Activated naive CD4-positive, alpha-beta T cell treated with anti-CD3 and anti-CD28 coated beads, Interleukin-2, amount 50 U/mL, for 24 hours (primary cell): ENCODE data around the gene CCKAR.

Source experiments
- H3K27ac Mint-ChIP-seq: one replicate; pipeline ENCODE4 v1.8.0; 2021; ENCODE audit warnings: mild to moderate bottlenecking, mixed read lengths
- H3K27me3 Mint-ChIP-seq: one replicate; pipeline ENCODE4 v1.8.0; 2021; ENCODE audit warnings: mixed read lengths
- H3K36me3 Mint-ChIP-seq: one replicate; pipeline ENCODE4 v1.8.0; 2021; ENCODE audit warnings: mixed read lengths
- H3K4me1 Mint-ChIP-seq: one replicate; pipeline ENCODE4 v1.8.0; 2021; ENCODE audit warnings: mixed read lengths
- H3K4me3 Mint-ChIP-seq: one replicate; pipeline ENCODE4 v1.8.0; 2021; ENCODE audit warnings: mild to moderate bottlenecking, mixed read lengths
- H3K9me3 Mint-ChIP-seq: one replicate; pipeline ENCODE4 v1.8.0; 2021; ENCODE audit warnings: mixed read lengths

CCKAR gene

DNA sequence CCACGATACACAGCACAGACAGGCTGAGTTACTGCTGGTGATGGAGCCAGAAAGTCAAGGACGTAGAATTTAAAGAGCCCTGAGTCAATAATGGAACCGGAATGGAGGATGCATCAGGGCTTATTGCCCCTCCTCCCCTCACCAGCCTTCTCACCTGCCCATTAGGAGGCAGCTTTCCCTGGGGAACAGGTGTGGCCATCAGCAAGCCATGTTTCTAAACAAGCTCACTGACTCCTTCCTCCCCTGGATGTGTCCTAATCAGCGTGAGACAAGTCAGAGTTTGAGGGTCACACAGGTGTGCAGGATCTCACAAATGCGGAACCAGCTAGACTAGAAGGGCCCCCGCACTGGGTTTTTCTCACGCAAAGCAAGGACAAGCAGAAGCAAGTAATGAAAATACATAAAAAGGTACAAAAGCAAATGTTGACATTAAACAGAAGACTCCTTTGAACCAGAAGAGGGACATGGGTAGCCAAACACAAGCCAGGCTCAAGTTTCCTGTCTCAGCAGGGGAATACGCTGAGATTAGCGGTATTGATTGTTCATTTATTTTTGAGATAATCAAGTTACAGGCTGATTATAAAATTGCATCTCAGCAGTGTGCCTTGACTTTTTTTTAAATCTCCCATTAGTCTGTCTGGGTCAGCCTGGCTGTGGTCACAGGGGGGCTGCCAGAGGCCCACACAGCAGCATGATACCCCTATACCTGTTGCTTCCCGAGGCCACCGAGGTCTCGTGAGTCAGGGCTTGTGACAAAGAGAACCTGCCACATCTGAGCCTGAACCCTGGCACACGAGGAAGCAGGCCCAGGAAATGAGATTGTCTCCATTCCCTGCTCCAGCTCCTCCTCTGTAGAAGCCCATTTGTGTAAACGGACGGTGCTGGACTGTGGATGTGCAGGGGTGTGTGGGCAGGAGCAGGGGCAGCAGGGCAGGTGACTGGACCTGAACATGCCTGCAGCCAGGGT is 37.4 kb downstream of the CCKAR start:
- peaks cover 10% of the 10 kb centered on the region for H3K4me1 Mint-ChIP-seq
- no peak overlapping the region for H3K27ac Mint-ChIP-seq
- H3K36me3 Mint-ChIP-seq = no peaks in the 10 kb centered on the region
- no peaks in the 10 kb centered on the region for H3K9me3 Mint-ChIP-seq
- H3K27me3 Mint-ChIP-seq = no peaks in the 10 kb centered on the region
- no peak overlapping the region for H3K4me3 Mint-ChIP-seq

DNA sequence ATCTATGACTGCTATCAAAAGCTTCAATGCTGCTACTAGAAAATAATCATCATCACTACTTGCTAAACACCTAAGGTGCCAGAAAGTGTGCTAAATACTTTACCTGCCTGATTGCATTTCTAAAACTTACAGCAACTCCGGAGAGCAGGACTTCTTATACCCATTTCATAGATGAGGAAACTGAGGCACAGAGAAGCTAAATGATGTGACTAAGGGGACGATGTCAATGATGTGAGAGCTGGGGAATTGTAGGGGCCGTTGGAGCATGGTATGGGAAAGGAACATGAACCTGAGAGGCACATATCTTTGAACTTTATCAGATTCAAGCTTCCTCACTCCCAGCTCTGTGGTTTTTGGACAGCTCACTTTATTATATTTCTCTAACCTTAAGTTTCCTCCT is 38.7 kb downstream of the CCKAR start:
- Mint-ChIP-seq H3K9me3 (no peaks in the 10 kb centered on the region), H3K36me3 (no peaks in the 10 kb centered on the region), H3K4me1 (no peaks in the 10 kb centered on the region), H3K4me3 (no peak overlapping the region), H3K27ac (no peak overlapping the region), H3K27me3 (no peaks in the 10 kb centered on the region)

DNA sequence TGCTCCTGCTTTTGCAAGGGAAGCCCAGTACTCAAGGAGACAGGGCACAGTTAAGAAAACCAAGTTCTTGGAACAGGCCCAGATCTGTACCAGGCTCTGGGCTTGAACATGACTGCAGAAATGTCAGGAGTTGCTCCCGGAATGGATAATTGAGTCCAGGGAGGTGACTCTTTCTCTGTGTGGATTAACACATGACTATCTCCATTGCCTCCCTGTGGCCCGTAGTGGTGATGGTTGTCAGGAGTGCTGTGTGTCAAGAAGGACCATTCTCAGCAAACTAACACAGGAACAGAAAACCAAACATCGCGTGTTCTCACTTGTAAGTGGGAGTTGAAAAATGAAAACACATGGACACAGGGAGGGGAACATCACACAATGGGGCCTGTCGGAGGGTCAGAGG is 39.9 kb downstream of the CCKAR start:
- Mint-ChIP-seq H3K27me3 (peaks cover 1% of the 10 kb centered on the region), H3K9me3 (no peaks in the 10 kb centered on the region), H3K36me3 (no peaks in the 10 kb centered on the region), H3K4me1 (no peaks in the 10 kb centered on the region), H3K27ac (peak overlapping the region; percentile 86), H3K4me3 (no peak overlapping the region)

DNA sequence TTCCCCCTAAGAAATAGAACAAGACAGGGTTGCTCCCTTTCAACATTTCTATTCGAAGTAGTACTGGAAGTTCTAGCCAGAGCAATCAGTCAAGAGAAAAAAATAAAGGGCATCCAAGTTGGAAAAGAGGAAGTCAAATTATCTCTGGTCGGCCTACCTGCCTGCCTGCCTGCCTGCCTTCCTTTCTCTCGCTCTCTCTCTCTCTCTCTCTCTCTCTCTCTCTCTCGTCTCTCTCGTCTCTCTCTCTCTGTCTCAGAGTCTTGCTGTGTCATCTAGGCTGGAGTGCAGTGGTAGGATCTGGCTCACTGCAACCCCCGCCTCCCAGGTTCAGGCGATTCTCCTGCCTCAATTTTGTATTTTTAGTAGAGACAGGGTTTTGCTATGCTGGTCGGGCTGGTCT is 42.9 kb downstream of the CCKAR start:
- peaks cover 3% of the 10 kb centered on the region for H3K27me3 Mint-ChIP-seq
- no peaks in the 10 kb centered on the region for H3K4me1 Mint-ChIP-seq
- no peak overlapping the region for H3K4me3 Mint-ChIP-seq
- no peaks in the 10 kb centered on the region for H3K9me3 Mint-ChIP-seq
- peaks cover 6% of the 10 kb centered on the region for H3K36me3 Mint-ChIP-seq
- no peak overlapping the region for H3K27ac Mint-ChIP-seq

DNA sequence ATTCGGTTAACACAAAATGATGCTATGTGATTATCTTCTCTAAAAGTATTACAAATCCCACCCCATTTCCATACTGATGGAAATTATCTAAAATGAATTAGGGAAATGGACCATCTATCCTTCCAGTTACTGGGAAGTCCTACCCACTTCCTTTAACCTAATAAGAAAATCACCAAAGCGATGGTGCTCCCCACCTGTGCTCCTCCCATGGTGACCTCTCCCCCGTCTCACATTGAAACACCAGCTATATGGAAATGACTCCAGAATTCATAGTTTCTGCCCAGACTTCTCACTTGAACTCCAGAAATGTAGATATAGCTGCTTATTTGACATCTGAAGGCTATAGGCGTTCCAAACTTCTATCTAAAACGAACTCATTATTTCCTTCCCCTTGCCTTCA is 48.5 kb downstream of the CCKAR start:
- Mint-ChIP-seq H3K27me3 (peaks cover 3% of the 10 kb centered on the region), H3K4me3 (no peak overlapping the region), H3K9me3 (no peaks in the 10 kb centered on the region), H3K4me1 (no peaks in the 10 kb centered on the region), H3K27ac (peak overlapping the region; percentile 26), H3K36me3 (peaks cover 6% of the 10 kb centered on the region)

DNA sequence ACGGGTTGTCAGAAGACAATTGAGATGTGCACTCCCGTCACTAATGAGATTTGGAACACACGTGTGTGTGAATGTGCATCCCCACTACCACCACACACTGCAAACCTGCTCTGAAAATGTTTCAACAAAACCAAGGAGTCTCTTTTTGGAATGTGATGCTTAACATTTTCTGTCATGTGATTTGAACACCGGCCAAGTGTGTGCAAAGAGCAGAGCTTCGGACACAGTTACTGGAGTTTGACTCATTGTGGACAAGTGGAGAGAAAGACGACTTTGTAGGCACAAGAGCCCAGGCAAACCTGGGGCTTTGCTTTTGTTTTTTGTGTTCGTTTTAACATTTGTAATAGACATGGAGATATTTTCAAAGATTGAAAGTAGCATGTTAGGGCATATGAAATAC is 49.2 kb downstream of the CCKAR start:
- no peak overlapping the region for H3K27ac Mint-ChIP-seq
- H3K9me3 Mint-ChIP-seq = no peaks in the 10 kb centered on the region
- H3K4me3 Mint-ChIP-seq = no peak overlapping the region
- H3K27me3 Mint-ChIP-seq = peaks cover 1% of the 10 kb centered on the region
- no peaks in the 10 kb centered on the region for H3K4me1 Mint-ChIP-seq
- peaks cover 8% of the 10 kb centered on the region for H3K36me3 Mint-ChIP-seq

DNA sequence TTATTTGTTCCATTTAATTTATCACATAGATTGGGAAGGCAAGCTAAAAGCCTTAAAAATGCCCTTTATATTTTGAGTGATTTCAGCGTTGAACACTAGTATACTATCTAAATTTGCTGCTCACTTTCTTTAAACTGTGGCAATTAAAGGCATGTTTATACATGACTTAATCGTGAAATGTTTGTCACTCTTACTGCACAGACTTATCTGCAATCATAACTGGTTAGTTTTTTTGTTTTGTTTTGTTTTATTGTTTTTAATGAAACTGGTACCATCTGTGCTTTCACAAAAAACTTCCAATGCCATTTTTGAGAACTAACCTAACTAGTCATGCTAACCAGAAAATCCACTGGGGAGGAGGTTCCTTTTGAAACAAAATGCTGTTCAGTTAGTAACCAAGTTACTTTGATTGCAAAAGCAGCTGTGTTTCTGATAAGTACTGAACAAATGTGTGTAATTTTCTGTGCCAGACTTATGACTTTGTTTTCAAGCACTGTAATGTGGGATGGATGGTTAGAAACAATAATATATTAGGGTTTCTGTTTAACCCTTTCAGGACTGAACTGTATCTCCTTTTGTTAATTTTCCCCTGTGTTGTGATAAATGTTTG is 56.1 kb downstream of the CCKAR start:
- Mint-ChIP-seq H3K4me1 (peaks cover 5% of the 10 kb centered on the region), H3K36me3 (peaks cover 16% of the 10 kb centered on the region)

DNA sequence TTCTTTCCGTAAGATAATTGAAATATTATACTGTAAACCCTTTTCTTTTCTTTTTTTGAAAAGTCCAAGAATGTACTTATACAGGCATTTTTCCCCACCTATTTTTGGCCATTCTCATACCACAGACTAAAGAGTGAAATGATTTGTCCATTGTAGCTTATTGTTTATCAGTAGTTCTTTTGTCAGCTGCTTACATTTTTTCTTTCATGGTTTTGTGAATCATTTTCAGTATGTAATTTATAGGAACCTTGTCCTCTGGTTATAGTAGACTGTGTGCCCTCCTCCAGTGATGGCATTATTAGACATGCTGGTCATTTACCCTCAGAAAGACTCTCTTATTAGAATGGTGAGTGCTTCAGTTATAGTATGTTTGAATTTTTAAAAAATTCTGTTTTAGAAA is 56.7 kb downstream of the CCKAR start:
- H3K27me3 Mint-ChIP-seq = no peaks in the 10 kb centered on the region
- H3K9me3 Mint-ChIP-seq = no peaks in the 10 kb centered on the region
- peaks cover 5% of the 10 kb centered on the region for H3K4me1 Mint-ChIP-seq
- no peak overlapping the region for H3K4me3 Mint-ChIP-seq
- H3K27ac Mint-ChIP-seq = no peak overlapping the region
- peaks cover 16% of the 10 kb centered on the region for H3K36me3 Mint-ChIP-seq

More for the DNA sequence above, 56.1 kb downstream of the CCKAR start:
- Mint-ChIP-seq H3K9me3 (no peaks in the 10 kb centered on the region), H3K4me3 (no peak overlapping the region), H3K27me3 (no peaks in the 10 kb centered on the region), H3K27ac (peak overlapping the region; percentile 0)

DNA sequence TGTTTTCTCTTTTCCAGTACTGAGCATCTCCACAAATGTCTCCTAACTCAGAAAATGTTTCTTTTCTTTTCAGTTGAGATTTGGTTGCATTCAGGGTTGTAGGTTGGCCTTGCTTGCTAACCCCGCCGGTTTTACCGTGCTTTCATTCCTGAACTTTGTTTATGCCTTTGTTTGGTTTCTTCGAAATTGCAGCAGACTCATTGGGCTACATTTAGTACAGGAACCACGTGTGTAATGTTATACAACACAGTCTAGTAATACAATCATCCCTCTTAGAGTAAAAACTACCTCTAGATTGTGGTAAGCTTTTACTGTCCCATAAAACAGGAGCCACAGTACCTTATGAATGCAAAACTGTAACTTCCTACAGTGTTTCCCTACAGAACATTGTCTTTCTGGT is 57.9 kb downstream of the CCKAR start:
- no peaks in the 10 kb centered on the region for H3K27me3 Mint-ChIP-seq
- no peak overlapping the region for H3K4me3 Mint-ChIP-seq
- peaks cover 10% of the 10 kb centered on the region for H3K4me1 Mint-ChIP-seq
- H3K36me3 Mint-ChIP-seq = peaks cover 19% of the 10 kb centered on the region
- no peaks in the 10 kb centered on the region for H3K9me3 Mint-ChIP-seq
- no peak overlapping the region for H3K27ac Mint-ChIP-seq

DNA sequence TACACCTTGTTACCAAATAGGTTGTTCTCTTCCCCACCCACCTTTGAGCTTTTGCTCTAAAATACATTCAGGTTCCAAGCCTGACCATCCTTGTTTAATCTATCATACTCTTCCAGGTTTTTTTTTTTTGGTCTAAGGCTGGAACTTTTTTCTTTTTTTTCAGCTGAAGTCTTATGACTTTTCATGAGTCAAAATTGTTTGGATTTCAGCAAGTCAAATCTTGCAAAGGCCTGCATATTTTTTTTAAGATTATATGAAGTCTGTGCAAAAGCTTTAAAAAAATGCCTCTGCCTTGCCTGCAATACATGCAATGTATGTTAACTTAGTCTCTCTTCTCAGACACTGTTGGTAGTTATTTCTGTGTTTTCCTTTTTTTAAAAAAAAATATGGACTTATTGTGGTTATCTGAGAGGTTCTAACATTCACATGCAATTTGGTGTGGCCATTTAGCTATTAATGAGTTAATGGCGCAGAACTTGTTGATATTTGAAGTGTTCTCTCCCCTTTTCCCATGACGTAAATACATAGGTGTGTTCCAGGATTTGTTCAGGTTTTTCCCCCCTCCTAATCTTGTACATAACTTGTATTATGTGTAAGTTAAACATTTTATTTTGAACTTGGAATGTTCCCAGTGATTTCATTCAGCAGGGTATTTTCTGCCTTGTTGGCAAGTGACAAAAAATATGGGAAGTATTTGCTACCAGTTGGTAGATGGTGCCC is 58.7 kb downstream of the CCKAR start:
- no peaks in the 10 kb centered on the region for H3K27me3 Mint-ChIP-seq
- H3K4me1 Mint-ChIP-seq = peaks cover 18% of the 10 kb centered on the region
- H3K9me3 Mint-ChIP-seq = no peaks in the 10 kb centered on the region
- no peak overlapping the region for H3K4me3 Mint-ChIP-seq
- H3K36me3 Mint-ChIP-seq = peaks cover 23% of the 10 kb centered on the region
- no peak overlapping the region for H3K27ac Mint-ChIP-seq
